ENCODE measurements around the gene DOCK2.

GRCh38 chr5:170021506-170021905, 384.4 kb downstream of the DOCK2 start:
- no peak for TF ChIP-seq CTCF (IDR thresholded peaks at IDR 0.05)
- no peak for TF ChIP-seq POLR2A (IDR thresholded peaks at IDR 0.05)
